Measurements from ENCODE around the gene RASGRF1. TPM values are rescaled to one million over a fixed set of nuclear protein-coding genes. Genes with fewer than 3 reads are reported as not detected.

RASGRF1 gene
- total RNA-seq, 1 donor from 2014 or later = 11.4 TPM

GRCh38 chr15:78937132-78937739 is 153.3 kb downstream of the RASGRF1 start:
- no peak for DNase-seq
- peak overlapping the region; percentile 38 for H3K4me3 Mint-ChIP-seq
- H3K36me3 Mint-ChIP-seq (ENCODE audit: low read depth) = peaks cover 79% of the 10 kb centered on the region
- CTCF ChIA-PET = interaction anchor here (0.9 to 1.3 kb wide), 4 partner anchors 16 to 88 kb away, joined by 3 to 4 read pairs (median 3); no protein-coding TSS in a partner anchor
- ATAC-seq (ENCODE audit: low read depth) = no peak
- no peak for TF ChIP-seq CTCF (IDR thresholded peaks at IDR 0.05)
- POLR2A ChIA-PET = interaction anchor here (0.9 to 2.2 kb wide), 7 partner anchors 16 to 88 kb away, joined by 3 to 11 read pairs (median 6); no protein-coding TSS in a partner anchor
- peaks cover 63% of the 10 kb centered on the region for H3K4me1 Mint-ChIP-seq
- H3K27me3 Mint-ChIP-seq = no peaks in the 10 kb centered on the region
- intact Hi-C loops (cut with micrococcal nuclease) = loop anchor here (10.0 kb wide), 1 partner anchor 1038 kb away; the partner anchor contains the start of gene BCL2A1
- H3K27ac Mint-ChIP-seq = peak overlapping the region; percentile 96
- H3K9me3 Mint-ChIP-seq = no peaks in the 10 kb centered on the region

- ATAC-seq (ENCODE audit: low read depth) (no peak), DNase-seq (no peak)
- no peak overlapping the region for H3K4me3 Mint-ChIP-seq
- CTCF ChIA-PET = interaction anchor here (1.1 to 1.9 kb wide), 2 partner anchors 25 to 45 kb away, joined by 3 to 8 read pairs; no protein-coding TSS in a partner anchor
- no peak for TF ChIP-seq CTCF (IDR thresholded peaks at IDR 0.05)
- H3K27me3 Mint-ChIP-seq = no peaks in the 10 kb centered on the region
- H3K36me3 Mint-ChIP-seq (ENCODE audit: low read depth) = peaks cover 92% of the 10 kb centered on the region
- no peaks in the 10 kb centered on the region for H3K9me3 Mint-ChIP-seq
- peak overlapping the region; percentile 41 for H3K27ac Mint-ChIP-seq
- peaks cover 42% of the 10 kb centered on the region for H3K4me1 Mint-ChIP-seq
- intact Hi-C loops (cut with micrococcal nuclease) = loop anchor here (10.0 kb wide), 1 partner anchor 1040 kb away; the partner anchor contains the start of gene BCL2A1
- POLR2A ChIA-PET = interaction anchor here (2.7 kb wide), 1 partner anchor 69 kb away, joined by 11 read pairs; no protein-coding TSS in a partner anchor
Observed at GRCh38 chr15:78934655-78935023, 155.9 kb downstream of the RASGRF1 start.

GRCh38 chr15:78933823-78934654 is 156.5 kb downstream of the RASGRF1 start:
- Mint-ChIP-seq H3K27me3 (no peaks in the 10 kb centered on the region), H3K27ac (peak overlapping the region; percentile 63), H3K9me3 (no peaks in the 10 kb centered on the region), H3K4me3 (no peak overlapping the region), H3K36me3 (ENCODE audit: low read depth) (peaks cover 94% of the 10 kb centered on the region), H3K4me1 (peaks cover 36% of the 10 kb centered on the region)
- ChIA-PET POLR2A (interaction anchor here (0.7 to 2.7 kb wide), 3 partner anchors 9 to 70 kb away, joined by 3 to 11 read pairs (median 3); partner anchors contain the start of gene CTSH), CTCF (interaction anchor here (1.1 kb wide), 1 partner anchor 45 kb away, joined by 3 read pairs; no protein-coding TSS in a partner anchor)
- DNase-seq (no peak), ATAC-seq (ENCODE audit: low read depth) (no peak)
- intact Hi-C loops (cut with micrococcal nuclease) = loop anchor here (10.0 kb wide), 1 partner anchor 1041 kb away; the partner anchor contains the start of gene BCL2A1
- TF ChIP-seq CTCF (IDR thresholded peaks at IDR 0.05) = no peak

GRCh38 chr15:78933187-78933822 is 157.3 kb downstream of the RASGRF1 start:
- Mint-ChIP-seq H3K4me1 (peaks cover 29% of the 10 kb centered on the region), H3K4me3 (no peak overlapping the region), H3K36me3 (ENCODE audit: low read depth) (peaks cover 94% of the 10 kb centered on the region), H3K27ac (peak overlapping the region; percentile 63), H3K27me3 (no peaks in the 10 kb centered on the region), H3K9me3 (no peaks in the 10 kb centered on the region)
- DNase-seq (no peak), ATAC-seq (ENCODE audit: low read depth) (no peak)
- ChIA-PET CTCF (interaction anchor here (1.1 kb wide), 1 partner anchor 46 kb away, joined by 3 read pairs; no protein-coding TSS in a partner anchor), POLR2A (interaction anchor here (0.7 to 1.0 kb wide), 2 partner anchors 9 to 11 kb away, joined by 3 read pairs; partner anchors contain the start of gene CTSH)
- intact Hi-C loops (cut with micrococcal nuclease) = loop anchor here (10.0 kb wide), 1 partner anchor 1041 kb away; the partner anchor contains the start of gene BCL2A1
- no peak for TF ChIP-seq CTCF (IDR thresholded peaks at IDR 0.05)

Data from activated B cell treated with CpG ODN at 0.5 μM for 24 hours (primary cell).